ENCODE measurements around the gene RNF166. TPM values are rescaled to one million over a fixed set of nuclear protein-coding genes. Genes with fewer than 3 reads are reported as not detected.

The RNF166 gene
- total and polyA plus RNA-seq, 4 donors = 6.5 to 9.1 (median 7.6) TPM

GRCh38 chr16:88723911-88724310 lies 17.7 kb upstream of the RNF166 start:
- no peak for TF ChIP-seq YY1 (IDR thresholded peaks at IDR 0.05)
- TF ChIP-seq ATF3 (IDR thresholded peaks at IDR 0.05) = no peak
- TF ChIP-seq CTCF (IDR thresholded peaks at IDR 0.05; ENCODE audit: low read depth, low read length, missing input control) = no peak
- TF ChIP-seq JUND (IDR thresholded peaks at IDR 0.05) = no peak
- no peak for TF ChIP-seq HNF4G (IDR thresholded peaks at IDR 0.05)
- Histone ChIP-seq H3K27me3 (ENCODE audit: control insufficient read depth in 4 of 4, insufficient read depth in 4 of 4, low read length in 3 of 4) (no peaks in the 10 kb centered on the region), H3K9ac (ENCODE audit: low read depth in 1 of 2, low read length in 2 of 2) (no peak overlapping the region), H3K27ac (ENCODE audit: low read depth in 1 of 2, low read length in 2 of 2) (no peak overlapping the region), H3K4me1 (ENCODE audit: control insufficient read depth in 4 of 4, insufficient read depth in 4 of 4, low read length in 3 of 4) (no peaks in the 10 kb centered on the region), H3K4me3 (ENCODE audit: low read depth in 1 of 3, low read length in 3 of 3) (no peak overlapping the region), H3K9me3 (ENCODE audit: control insufficient read depth in 4 of 4, low read length in 3 of 4) (no peaks in the 10 kb centered on the region), H3K36me3 (ENCODE audit: control insufficient read depth in 4 of 4, insufficient read depth in 3 of 4, low read depth in 1 of 4, low read length in 3 of 4) (peaks cover 10 to 81% (median 40%) of the 10 kb centered on the region in 4 donors)
- no peak for DNase-seq (ENCODE audit: low spot score)
- WGBS = 96% methylated on average over 17 of the region's 17 CpGs

DNA sequence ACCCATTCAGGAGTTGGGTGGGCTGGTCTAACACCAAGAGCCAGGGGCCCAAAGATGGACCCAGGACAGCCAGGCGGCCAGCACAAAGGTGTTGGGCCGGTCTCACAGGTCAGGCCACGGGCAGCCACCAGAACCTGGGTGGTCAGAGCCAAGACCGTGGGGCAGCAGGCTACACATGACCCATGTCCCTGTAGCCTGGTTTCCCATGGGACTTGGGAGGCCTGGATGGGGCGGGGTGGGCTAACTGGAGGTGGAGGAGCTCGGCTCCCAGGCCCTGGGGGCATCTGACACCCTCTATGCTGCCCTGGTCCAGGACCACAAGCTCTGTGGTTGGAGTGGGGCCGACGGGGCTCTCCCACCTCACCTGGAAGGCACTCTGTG lies 17.3 kb upstream of the RNF166 start:
- Histone ChIP-seq H3K36me3 (ENCODE audit: control insufficient read depth in 4 of 4, insufficient read depth in 3 of 4, low read depth in 1 of 4, low read length in 3 of 4) (peaks cover 14 to 85% (median 42%) of the 10 kb centered on the region in 4 donors), H3K4me1 (ENCODE audit: control insufficient read depth in 4 of 4, insufficient read depth in 4 of 4, low read length in 3 of 4) (no peaks in the 10 kb centered on the region), H3K27ac (ENCODE audit: low read depth in 1 of 2, low read length in 2 of 2) (no peak overlapping the region), H3K9me3 (ENCODE audit: control insufficient read depth in 4 of 4, low read length in 3 of 4) (no peaks in the 10 kb centered on the region), H3K27me3 (ENCODE audit: control insufficient read depth in 4 of 4, insufficient read depth in 4 of 4, low read length in 3 of 4) (no peaks in the 10 kb centered on the region), H3K9ac (ENCODE audit: low read depth in 1 of 2, low read length in 2 of 2) (no peak overlapping the region), H3K4me3 (ENCODE audit: low read depth in 1 of 3, low read length in 3 of 3) (no peak overlapping the region)
- TF ChIP-seq EGR1 (IDR thresholded peaks at IDR 0.05; ENCODE audit: low read depth in 2 of 2) = no peak
- no peak for TF ChIP-seq MAX (IDR thresholded peaks at IDR 0.05)
- TF ChIP-seq ZBTB33 (IDR thresholded peaks at IDR 0.05) = no peak
- TF ChIP-seq, protein P1, sequence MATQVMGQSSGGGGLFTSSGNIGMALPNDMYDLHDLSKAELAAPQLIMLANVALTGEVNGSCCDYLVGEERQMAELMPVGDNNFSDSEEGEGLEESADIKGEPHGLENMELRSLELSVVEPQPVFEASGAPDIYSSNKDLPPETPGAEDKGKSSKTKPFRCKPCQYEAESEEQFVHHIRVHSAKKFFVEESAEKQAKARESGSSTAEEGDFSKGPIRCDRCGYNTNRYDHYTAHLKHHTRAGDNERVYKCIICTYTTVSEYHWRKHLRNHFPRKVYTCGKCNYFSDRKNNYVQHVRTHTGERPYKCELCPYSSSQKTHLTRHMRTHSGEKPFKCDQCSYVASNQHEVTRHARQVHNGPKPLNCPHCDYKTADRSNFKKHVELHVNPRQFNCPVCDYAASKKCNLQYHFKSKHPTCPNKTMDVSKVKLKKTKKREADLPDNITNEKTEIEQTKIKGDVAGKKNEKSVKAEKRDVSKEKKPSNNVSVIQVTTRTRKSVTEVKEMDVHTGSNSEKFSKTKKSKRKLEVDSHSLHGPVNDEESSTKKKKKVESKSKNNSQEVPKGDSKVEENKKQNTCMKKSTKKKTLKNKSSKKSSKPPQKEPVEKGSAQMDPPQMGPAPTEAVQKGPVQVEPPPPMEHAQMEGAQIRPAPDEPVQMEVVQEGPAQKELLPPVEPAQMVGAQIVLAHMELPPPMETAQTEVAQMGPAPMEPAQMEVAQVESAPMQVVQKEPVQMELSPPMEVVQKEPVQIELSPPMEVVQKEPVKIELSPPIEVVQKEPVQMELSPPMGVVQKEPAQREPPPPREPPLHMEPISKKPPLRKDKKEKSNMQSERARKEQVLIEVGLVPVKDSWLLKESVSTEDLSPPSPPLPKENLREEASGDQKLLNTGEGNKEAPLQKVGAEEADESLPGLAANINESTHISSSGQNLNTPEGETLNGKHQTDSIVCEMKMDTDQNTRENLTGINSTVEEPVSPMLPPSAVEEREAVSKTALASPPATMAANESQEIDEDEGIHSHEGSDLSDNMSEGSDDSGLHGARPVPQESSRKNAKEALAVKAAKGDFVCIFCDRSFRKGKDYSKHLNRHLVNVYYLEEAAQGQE (IDR thresholded peaks at IDR 0.05) = no peak
- no peak for TF ChIP-seq HNF4A (conservative IDR thresholded peaks at IDR 0.05)
- TF ChIP-seq CTCF (IDR thresholded peaks at IDR 0.05; ENCODE audit: low read depth, low read length, missing input control) = no peak
- no peak for TF ChIP-seq GABPA (IDR thresholded peaks at IDR 0.05 in 1 of 2, conservative IDR thresholded peaks at IDR 0.05 in 1 of 2)
- TF ChIP-seq RAD21 (IDR thresholded peaks at IDR 0.05) = no peak
- no peak for TF ChIP-seq HNF4G (IDR thresholded peaks at IDR 0.05)
- TF ChIP-seq RXRA (IDR thresholded peaks at IDR 0.05) = no peak
- no peak for TF ChIP-seq FOXA2 (IDR thresholded peaks at IDR 0.05)
- TF ChIP-seq YY1 (IDR thresholded peaks at IDR 0.05) = no peak
- TF ChIP-seq TAF1 (conservative IDR thresholded peaks at IDR 0.05) = no peak
- TF ChIP-seq SP1 (IDR thresholded peaks at IDR 0.05) = no peak
- no peak for TF ChIP-seq ATF3 (IDR thresholded peaks at IDR 0.05)
- no peak for TF ChIP-seq FOXA1 (IDR thresholded peaks at IDR 0.05)
- TF ChIP-seq JUND (IDR thresholded peaks at IDR 0.05) = no peak
- no peak for TF ChIP-seq NR2F2 (IDR thresholded peaks at IDR 0.05)
- DNase-seq (ENCODE audit: low spot score) = no peak
- 84% methylated on average over 8 of the region's 8 CpGs for WGBS
